Naive thymus-derived CD4-positive, alpha-beta T cell (primary cell): ENCODE data around the gene TELO2. TPM values are rescaled to one million over a fixed set of nuclear protein-coding genes. Genes with fewer than 3 reads are reported as not detected.

Experiments used
- ATAC-seq: fragments of 150-1000 bp; cut with Tn5 transposase; 2 replicates; pipeline ENCODE4 v1.10.0; 2021; ENCODE audit warnings: mild to moderate bottlenecking, moderate library complexity
- CTCF ChIA-PET: fragments of 350-600 bp; sonication (Branson Sonifier 250); formaldehyde crosslinking; loops from one replicate; lab custom pipeline; 2021; ENCODE audit warnings: antibody characterized with exemption; lab: Charles Lee
- POLR2A ChIA-PET: fragments of 350-600 bp; sonication (Branson Sonifier 250); formaldehyde crosslinking; loops from one replicate; lab custom pipeline; 2021; ENCODE audit warnings: antibody characterized with exemption, inconsistent platforms; lab: Charles Lee
- DNase-seq, 9 donors: peaks; one replicate each; pipeline versions ENCODE4 v3.0.0 to v3.0.0-alpha.2; 2020 to 2022; ENCODE audit warnings: mixed read lengths in 1 of 9
- H3K27ac ChIP-seq: one replicate; pipeline ENCODE4 v1.7.0; 2013; ENCODE audit warnings: mild to moderate bottlenecking, low read depth, low read length, moderate library complexity
- H3K27me3 ChIP-seq, 2 donors: one replicate each; pipeline ENCODE4 v1.7.0; 2013; ENCODE audit warnings: low read length in 2 of 2, mild to moderate bottlenecking in 2 of 2, moderate library complexity in 2 of 2; ENCODE audit not compliant: control insufficient read depth in 2 of 2, insufficient read depth in 2 of 2
- H3K36me3 ChIP-seq, 3 experiments: 1 replicate in 2 of 3; 2 replicates in 1 of 3; pipeline ENCODE4 v1.7.0; 2013; ENCODE audit warnings: low read length in 3 of 3, mild to moderate bottlenecking in 3 of 3, moderate library complexity in 1 of 3; ENCODE audit not compliant: insufficient read depth in 3 of 3, control insufficient read depth in 2 of 3
- H3K4me1 ChIP-seq, 2 donors: one replicate each; pipeline ENCODE4 v1.7.0; 2013; ENCODE audit warnings: low read length in 2 of 2, mild to moderate bottlenecking in 2 of 2, moderate library complexity in 1 of 2; ENCODE audit not compliant: control insufficient read depth in 2 of 2, insufficient read depth in 2 of 2
- H3K4me3 ChIP-seq: 2 replicates; pipeline ENCODE4 v1.7.0; 2013; ENCODE audit warnings: mild to moderate bottlenecking, low read length
- H3K9me3 ChIP-seq, 3 experiments: 1 replicate in 2 of 3; 2 replicates in 1 of 3; pipeline ENCODE4 v1.7.0; 2013; ENCODE audit warnings: low read length in 3 of 3; ENCODE audit not compliant: control insufficient read depth in 2 of 3
- H3K27ac Mint-ChIP-seq, 9 donors: one replicate each; pipeline ENCODE4 v1.8.0; 2020 to 2022; ENCODE audit warnings: mixed read lengths in 9 of 9, mild to moderate bottlenecking in 8 of 9, moderate library complexity in 5 of 9, inconsistent platforms in 2 of 9
- H3K27me3 Mint-ChIP-seq, 5 donors: one replicate each; pipeline ENCODE4 v1.8.0; 2021 to 2022; ENCODE audit warnings: mixed read lengths in 5 of 5, mild to moderate bottlenecking in 1 of 5
- H3K36me3 Mint-ChIP-seq, 5 donors: one replicate each; pipeline ENCODE4 v1.8.0; 2020 to 2022; ENCODE audit warnings: mixed read lengths in 5 of 5, mild to moderate bottlenecking in 3 of 5, inconsistent platforms in 1 of 5
- H3K4me1 Mint-ChIP-seq, 7 donors: one replicate each; pipeline ENCODE4 v1.8.0; 2020 to 2022; ENCODE audit warnings: mixed read lengths in 7 of 7, mild to moderate bottlenecking in 3 of 7, inconsistent platforms in 1 of 7
- H3K4me3 Mint-ChIP-seq, 10 donors: one replicate each; pipeline ENCODE4 v1.8.0; 2020 to 2022; ENCODE audit warnings: mild to moderate bottlenecking in 10 of 10, mixed read lengths in 10 of 10, moderate library complexity in 6 of 10, inconsistent platforms in 2 of 10
- H3K9me3 Mint-ChIP-seq, 11 donors: one replicate each; pipeline ENCODE4 v1.8.0; 2020 to 2022; ENCODE audit warnings: mixed read lengths in 11 of 11, mild to moderate bottlenecking in 4 of 11, inconsistent platforms in 1 of 11, moderate library complexity in 1 of 11
- intact Hi-C, 2 donors: fragments of 100-400 bp; cut with micrococcal nuclease; formaldehyde crosslinking; loops; one replicate each; pipeline ENCODE4 v1.15.1; 2023
- polyA plus RNA-seq, 2 donors: library from polyadenylated mRNA; unstranded; fragments of 300-500 nt; fragmentation: Illumina TruSeq; gene quantifications; one replicate each; pipeline ENCODE4 v1.2.3, GENCODE V29; 2021
- total RNA-seq, 6 experiments: library from RNA in 5 of 6; stranded (reverse) in 5 of 6; gene quantifications; 1 replicate in 5 of 6; 2 replicates in 1 of 6; pipeline ENCODE4 v1.2.3 and lab custom pipeline; 2021 to 2026

Gene TELO2
- total and polyA plus RNA-seq, 7 experiments from 2014 or later: 10.5 to 58.9 (median 50.2) TPM

DNA sequence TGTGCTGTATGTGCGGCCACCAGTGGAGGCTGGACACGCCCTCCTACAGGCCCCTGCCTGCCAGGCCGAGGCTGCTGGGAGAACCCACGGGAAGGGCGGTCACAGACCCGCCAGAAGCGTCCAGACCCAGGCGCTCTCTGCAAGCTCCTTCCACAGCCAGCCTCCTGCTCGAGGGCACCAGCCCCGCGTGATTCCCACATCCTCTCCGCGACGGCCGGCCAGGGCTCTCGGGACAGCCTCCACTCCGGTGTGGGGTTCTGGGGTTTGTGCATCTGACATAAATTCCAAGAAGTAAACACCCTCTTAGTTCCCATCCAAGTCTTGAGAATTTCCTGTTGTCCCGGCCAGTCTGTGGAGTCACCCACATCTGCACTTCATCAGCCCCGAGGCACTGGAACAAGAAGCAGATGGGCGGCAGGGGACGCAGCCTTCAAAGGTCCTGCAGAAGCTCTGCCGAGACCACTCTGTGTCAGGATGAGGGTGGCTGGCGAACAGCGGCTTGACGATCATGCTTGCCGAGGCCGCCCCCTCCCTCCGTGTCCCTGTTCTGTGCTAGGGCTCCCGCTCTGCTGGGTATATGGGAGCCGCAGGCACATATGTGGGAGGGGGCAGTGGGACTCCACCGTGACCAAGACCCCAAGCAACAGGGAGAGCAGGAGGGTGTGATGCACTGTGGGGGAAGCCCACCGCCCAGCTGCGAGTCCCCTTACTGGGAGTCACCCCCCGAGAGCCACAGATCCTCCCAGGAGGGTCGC lies 37.9 kb downstream of the TELO2 start:
- Mint-ChIP-seq H3K36me3 (peaks cover 7 to 14% (median 11%) of the 10 kb centered on the region in 5 donors), H3K27me3 (peaks cover 0 to 3% (median 0%) of the 10 kb centered on the region in 5 donors), H3K4me3 (peak overlapping the region in 1 of 10 donors; percentile 29), H3K9me3 (no peaks in the 10 kb centered on the region), H3K27ac (peak overlapping the region; percentile 8 to 93 (median 55)), H3K4me1 (peaks cover 22 to 51% (median 35%) of the 10 kb centered on the region in 7 donors)
- Histone ChIP-seq H3K9me3 (no peaks in the 10 kb centered on the region), H3K4me1 (peaks cover 23 to 36% of the 10 kb centered on the region in 2 donors), H3K36me3 (peaks cover 0 to 22% (median 3%) of the 10 kb centered on the region in 3 experiments), H3K27me3 (no peaks in the 10 kb centered on the region), H3K27ac (no peak overlapping the region), H3K4me3 (no peak overlapping the region)
- no peak for DNase-seq
- no peak for ATAC-seq
- CTCF ChIA-PET: no interaction called here
- POLR2A ChIA-PET: interaction anchor here (4.9 kb wide), 1 partner anchor 39 kb away, joined by 38 read pairs; the partner anchor contains the start of gene TELO2
- intact Hi-C loops: loop anchor here (5.0 to 10.0 kb wide), 2 partner anchors 56 to 241 kb away; partner anchors contain the start of genes CLCN7 (in 1 of the 2), EME2 (in 1 of the 2), MRPS34 (in 1 of the 2) and NME3 (in 1 of the 2)

DNA sequence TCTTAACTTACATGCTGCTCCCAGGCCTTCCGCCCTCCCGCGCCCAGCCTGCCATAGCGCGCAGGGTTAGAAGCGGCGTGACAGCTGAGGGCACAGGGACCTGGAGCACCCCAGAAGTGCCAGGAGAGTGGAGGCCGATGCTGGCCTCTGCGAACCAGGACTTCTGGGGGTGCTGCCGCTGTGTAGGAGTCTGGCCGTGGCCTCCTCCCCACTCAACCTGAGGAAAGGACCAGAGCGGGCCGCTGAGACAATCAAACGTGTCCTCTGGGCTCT lies 38.4 kb downstream of the TELO2 start:
- Mint-ChIP-seq H3K9me3 (no peaks in the 10 kb centered on the region), H3K27ac (peak overlapping the region in 5 of 9 donors; percentile 49 to 93 (median 81)), H3K4me1 (peaks cover 26 to 56% (median 39%) of the 10 kb centered on the region in 7 donors), H3K36me3 (peaks cover 7 to 17% (median 12%) of the 10 kb centered on the region in 5 donors), H3K4me3 (peak overlapping the region in 1 of 10 donors; percentile 29), H3K27me3 (peaks cover 0 to 3% (median 0%) of the 10 kb centered on the region in 5 donors)
- Histone ChIP-seq H3K4me3 (no peak overlapping the region), H3K4me1 (peaks cover 26 to 38% of the 10 kb centered on the region in 2 donors), H3K27me3 (no peaks in the 10 kb centered on the region), H3K36me3 (peaks cover 0 to 28% (median 7%) of the 10 kb centered on the region in 3 experiments), H3K27ac (no peak overlapping the region), H3K9me3 (no peaks in the 10 kb centered on the region)
- DNase-seq (no peak), ATAC-seq (no peak)
- intact Hi-C loops: loop anchor here (5.0 to 10.0 kb wide), 2 partner anchors 57 to 241 kb away; partner anchors contain the start of genes CLCN7 (in 1 of the 2), EME2 (in 1 of the 2), MRPS34 (in 1 of the 2) and NME3 (in 1 of the 2)
- POLR2A ChIA-PET: interaction anchor here (1.0 to 4.9 kb wide), 2 partner anchors 39 to 56 kb away, joined by 3 to 38 read pairs; partner anchors contain the start of gene TELO2
- CTCF ChIA-PET: no interaction called here

DNA sequence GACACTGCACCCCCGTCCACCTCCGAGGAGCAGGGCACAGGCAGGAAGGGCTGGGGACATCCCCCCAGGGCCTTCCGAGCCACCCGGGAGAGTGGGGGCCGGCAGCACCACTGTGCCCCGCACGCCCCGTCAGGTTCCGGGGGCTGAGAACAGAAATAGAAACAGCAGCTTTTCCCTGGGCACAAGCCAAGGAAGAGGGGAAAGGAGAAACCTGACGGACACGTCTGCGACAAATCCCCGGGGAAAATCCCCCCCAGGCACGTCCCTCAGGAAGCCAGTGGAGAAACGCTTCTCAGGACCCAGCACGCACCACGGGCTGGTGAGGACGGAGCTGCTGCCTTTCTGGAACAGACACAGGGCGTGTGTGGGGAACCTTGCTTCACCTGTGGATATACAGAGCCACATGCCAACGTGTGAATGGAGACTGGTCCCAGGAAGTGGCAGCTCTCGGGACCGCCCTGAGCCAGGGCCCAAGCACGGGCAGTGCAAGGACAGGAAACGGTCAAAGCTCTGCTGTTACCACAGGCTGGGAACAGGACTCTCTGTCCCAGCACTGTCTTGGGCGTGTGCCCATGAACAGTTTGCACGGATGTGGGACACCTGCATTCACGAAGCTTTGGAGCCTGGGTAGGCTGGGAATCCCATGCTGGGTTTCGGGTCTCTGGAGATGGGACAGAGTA lies 39.1 kb downstream of the TELO2 start:
- no peak for ATAC-seq
- Mint-ChIP-seq H3K4me1 (peaks cover 28 to 56% (median 39%) of the 10 kb centered on the region in 7 donors), H3K9me3 (no peaks in the 10 kb centered on the region), H3K27ac (peak overlapping the region in 8 of 9 donors; percentile 82 to 97 (median 94)), H3K4me3 (peak overlapping the region; percentile 9 to 100 (median 96)), H3K27me3 (peaks cover 0 to 3% (median 0%) of the 10 kb centered on the region in 5 donors), H3K36me3 (peaks cover 7 to 23% (median 16%) of the 10 kb centered on the region in 5 donors)
- POLR2A ChIA-PET: interaction anchor here (0.7 to 4.9 kb wide), 10 partner anchors 9 to 176 kb away, joined by 3 to 38 read pairs (median 7); partner anchors contain the start of genes CRAMP1, IFT140, MAPK8IP3 and TELO2
- Histone ChIP-seq H3K27me3 (no peaks in the 10 kb centered on the region), H3K4me1 (peaks cover 26 to 38% of the 10 kb centered on the region in 2 donors), H3K4me3 (no peak overlapping the region), H3K27ac (peak overlapping the region; percentile 84), H3K9me3 (no peaks in the 10 kb centered on the region), H3K36me3 (peaks cover 0 to 34% (median 7%) of the 10 kb centered on the region in 3 experiments)
- intact Hi-C loops: loop anchor here (2.0 to 10.0 kb wide), 4 partner anchors 39 to 240 kb away; partner anchors contain the start of genes TELO2 (in 2 of the 2), CLCN7 (in 1 of the 2), CRAMP1 (in 1 of the 2) and EME2 (in 1 of the 2)
- CTCF ChIA-PET: interaction anchor here (0.8 to 1.0 kb wide), 2 partner anchors 8 to 9 kb away, joined by 3 to 5 read pairs; no protein-coding TSS in a partner anchor
- DNase-seq: no peak

DNA sequence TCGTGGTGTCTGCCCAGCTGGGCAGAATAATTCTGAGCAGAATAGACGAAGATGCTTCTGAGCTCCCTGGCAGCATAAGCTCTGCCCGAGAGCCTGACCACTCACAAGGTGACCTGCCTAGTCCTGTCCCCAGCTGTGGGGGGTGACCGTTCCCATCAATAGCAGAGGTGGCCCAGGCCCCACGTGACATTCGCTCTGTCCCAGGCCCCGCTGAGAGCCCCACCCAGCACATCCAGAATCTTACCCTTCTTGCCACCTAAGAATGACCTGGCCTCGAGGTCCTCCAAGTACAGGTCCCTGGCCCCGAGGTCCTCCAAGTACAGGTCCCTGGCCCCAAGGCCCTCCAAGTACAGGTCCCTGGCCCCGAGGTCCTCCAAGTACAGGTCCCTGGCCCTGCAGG lies 39.6 kb downstream of the TELO2 start:
- Mint-ChIP-seq H3K27me3 (peaks cover 0 to 3% (median 0%) of the 10 kb centered on the region in 5 donors), H3K27ac (peak overlapping the region in 8 of 9 donors; percentile 82 to 97 (median 94)), H3K36me3 (peaks cover 11 to 26% (median 20%) of the 10 kb centered on the region in 5 donors), H3K9me3 (no peaks in the 10 kb centered on the region), H3K4me3 (peak overlapping the region; percentile 14 to 100 (median 98)), H3K4me1 (peaks cover 31 to 56% (median 44%) of the 10 kb centered on the region in 7 donors)
- ChIA-PET CTCF (interaction anchor here (0.7 to 1.0 kb wide), 3 partner anchors 9 to 172 kb away, joined by 3 to 5 read pairs (median 3); no protein-coding TSS in a partner anchor), POLR2A (interaction anchor here (0.7 to 4.9 kb wide), 12 partner anchors 10 to 176 kb away, joined by 3 to 38 read pairs (median 8); partner anchors contain the start of genes CRAMP1, IFT140, MAPK8IP3 and TELO2)
- DNase-seq: no peak
- Histone ChIP-seq H3K27ac (peak overlapping the region; percentile 84), H3K27me3 (no peaks in the 10 kb centered on the region), H3K36me3 (peaks cover 0 to 40% (median 7%) of the 10 kb centered on the region in 3 experiments), H3K4me1 (peaks cover 26 to 38% of the 10 kb centered on the region in 2 donors), H3K9me3 (no peaks in the 10 kb centered on the region), H3K4me3 (peak overlapping the region; percentile 85)
- intact Hi-C loops: loop anchor here (1.0 to 10.0 kb wide), 6 partner anchors 11 to 240 kb away; partner anchors contain the start of genes CLCN7 (in 2 of the 2), TELO2 (in 2 of the 2), CRAMP1 (in 1 of the 2) and EME2 (in 1 of the 2)
- no peak for ATAC-seq

DNA sequence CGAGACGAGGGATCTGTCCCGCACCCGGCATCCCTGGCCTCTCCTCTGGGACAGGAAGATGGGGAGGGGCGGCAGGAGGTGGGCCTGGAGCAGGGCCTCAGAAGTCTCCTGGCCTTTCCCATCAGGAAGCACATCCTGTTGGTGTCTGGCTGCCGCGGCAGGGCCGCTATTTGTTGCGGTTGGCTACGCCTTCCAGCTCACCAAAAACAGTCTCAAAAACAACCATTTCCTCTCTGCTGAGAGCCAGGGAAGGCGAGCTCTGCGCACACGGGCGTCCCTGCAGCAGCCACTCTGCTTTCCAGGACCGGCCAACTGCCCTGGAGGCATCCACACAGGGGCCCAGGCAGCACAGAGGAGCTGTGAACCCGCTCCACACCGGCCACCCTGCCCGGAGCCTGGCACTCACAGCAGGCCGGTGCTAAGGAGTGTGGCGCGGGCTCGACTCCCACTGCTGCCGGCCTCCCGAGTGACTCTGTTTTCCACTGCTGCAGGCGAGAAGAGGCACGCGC lies 40.3 kb downstream of the TELO2 start, which contains the start of gene TMEM204:
TSS of gene TMEM204 (plus strand) at position 224 of the 509 bp plus-strand sequence. CDS start 610 bp downstream, outside the sequence.
- intact Hi-C loops: loop anchor here (1.0 to 10.0 kb wide), 6 partner anchors 10 to 239 kb away; partner anchors contain the start of genes CLCN7 (in 2 of the 2), TELO2 (in 2 of the 2), CRAMP1 (in 1 of the 2) and EME2 (in 1 of the 2)
- peak within 1 kb of the TSS; percentile 85 for H3K4me3 ChIP-seq
- Mint-ChIP-seq H3K4me3 (peak within 1 kb of the TSS; percentile 92 to 100 (median 98)), H3K36me3 (peaks cover 11 to 31% (median 25%) of the 10 kb centered on the region in 5 donors), H3K9me3 (no peaks in the 10 kb centered on the region), H3K4me1 (peaks cover 35 to 56% (median 46%) of the 10 kb centered on the region in 7 donors), H3K27ac (peak within 1 kb of the TSS; percentile 76 to 97 (median 94)), H3K27me3 (peaks cover 0 to 3% (median 0%) of the 10 kb centered on the region in 5 donors)
- ChIA-PET CTCF (interaction anchor here (0.7 to 1.0 kb wide), 3 partner anchors 10 to 171 kb away, joined by 3 read pairs; partner anchors contain the start of gene TELO2), POLR2A (interaction anchor here (0.9 to 4.9 kb wide), 15 partner anchors 8 to 431 kb away, joined by 3 to 38 read pairs (median 8); partner anchors contain the start of genes CRAMP1, IFT140, MAPK8IP3 and NUBP2)
- H3K36me3 ChIP-seq: peaks cover 0 to 47% (median 9%) of the 10 kb centered on the region in 3 experiments
- H3K27me3 ChIP-seq: no peaks in the 10 kb centered on the region
- ATAC-seq (peak; percentile 56), DNase-seq (peak in 8 of 9 donors; percentile 39 to 69 (median 58))
- H3K27ac ChIP-seq: peak within 1 kb of the TSS; percentile 84
- H3K9me3 ChIP-seq: no peaks in the 10 kb centered on the region
- peaks cover 32 to 38% of the 10 kb centered on the region in 2 donors for H3K4me1 ChIP-seq
